Measurements from ENCODE around the gene UBE2G2.

GRCh38 chr21:44810779-44811178, 9.2 kb upstream of the UBE2G2 start:
- TF ChIP-seq CTCF (IDR thresholded peaks at IDR 0.05): no peak
- no peak for TF ChIP-seq ZFX (IDR thresholded peaks at IDR 0.05; ENCODE audit: borderline replicate concordance)

Measured in 22Rv1 (cell line).